A549 treated with GW870086 at 1 μM for 4 hours (cell line): Measurements from ENCODE around the gene BPIFA2. TPM values are rescaled to one million over a fixed set of nuclear protein-coding genes. Genes with fewer than 3 reads are reported as not detected.

Experiments used
- total RNA-seq: library from RNA; stranded (reverse); fragments of 200-300 nt; extraction: Qiagen RNA extraction; gene quantifications from 5 replicates; pipeline ENCODE4 v1.2.3, GENCODE V29; 2022; ENCODE audit warnings: low read depth

Gene BPIFA2, protein sequence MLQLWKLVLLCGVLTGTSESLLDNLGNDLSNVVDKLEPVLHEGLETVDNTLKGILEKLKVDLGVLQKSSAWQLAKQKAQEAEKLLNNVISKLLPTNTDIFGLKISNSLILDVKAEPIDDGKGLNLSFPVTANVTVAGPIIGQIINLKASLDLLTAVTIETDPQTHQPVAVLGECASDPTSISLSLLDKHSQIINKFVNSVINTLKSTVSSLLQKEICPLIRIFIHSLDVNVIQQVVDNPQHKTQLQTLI
- 0.19 TPM in 1 of 5 replicates, not detected in the others for total RNA-seq

DNA sequence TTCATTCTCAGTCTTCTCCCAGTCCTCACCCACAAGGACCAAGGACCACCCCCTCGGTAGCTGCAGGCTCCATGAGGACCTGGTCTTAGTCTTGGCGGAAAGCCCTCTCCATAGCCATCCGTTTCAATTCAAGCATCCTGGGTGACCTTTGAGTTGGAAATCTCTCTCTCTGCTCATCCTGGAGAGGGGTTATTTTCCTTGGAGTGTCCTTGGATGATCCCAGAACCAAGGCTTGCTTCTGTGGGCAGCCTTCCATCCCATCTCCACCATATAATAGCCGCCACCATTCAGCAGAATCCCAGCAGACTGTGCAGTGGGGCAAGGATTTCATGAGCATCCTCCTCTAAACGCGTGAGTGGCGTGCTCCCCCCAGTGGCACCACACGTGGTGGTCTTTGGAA, at the start of gene BPIFA2:
Gene BPIFA2, plus strand, starts transcription at position 301 of the 400 bp plus-strand sequence. CDS start 987 bp downstream, outside the sequence.

DNA sequence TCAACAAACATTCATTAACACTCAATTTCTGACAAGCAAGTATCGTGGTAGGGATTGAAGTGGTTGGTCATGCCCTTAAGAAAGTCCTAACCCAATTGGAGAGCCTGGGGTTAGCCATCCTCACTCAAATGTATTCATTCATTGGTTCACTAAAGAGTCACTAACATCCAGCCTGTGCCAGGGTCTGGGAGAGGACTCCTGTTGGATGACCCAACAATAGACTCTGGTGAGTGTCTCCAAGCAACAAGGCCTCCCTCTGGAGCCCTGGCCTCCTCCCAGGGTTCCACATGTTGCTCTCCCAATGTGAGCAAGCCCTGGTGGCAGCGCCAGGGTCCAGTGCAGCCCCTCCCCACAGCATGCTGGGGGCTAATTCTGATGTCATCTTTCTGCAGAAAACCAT, 49.1 kb downstream of the BPIFA2 start, which contains the start of gene BPIFA3:
Gene BPIFA3, plus strand, starts transcription at position 301 of the 400 bp plus-strand sequence. CDS start 185 bp downstream, outside the sequence.

Other genes starting within 250 kb of the BPIFA2 start
- not detected in 5 replicates for gene SUN5, start 163.7 kb upstream of the BPIFA2 start, total RNA-seq
- not detected in 5 replicates for gene BPIFB2, start 160.5 kb upstream of the BPIFA2 start, total RNA-seq
- gene BPIFB6, start 136.5 kb upstream of the BPIFA2 start, total RNA-seq = not detected in 5 replicates
- gene BPIFB3, start 114.3 kb upstream of the BPIFA2 start, total RNA-seq = not detected in 5 replicates
- gene BPIFB4, start 88.5 kb upstream of the BPIFA2 start, total RNA-seq = not detected in 5 replicates
- not detected in 5 replicates for gene BPIFA3, start 49.2 kb downstream of the BPIFA2 start, total RNA-seq
- gene BPIFA1, start 67.8 kb downstream of the BPIFA2 start, total RNA-seq = not detected in 5 replicates
- gene BPIFB1, start 115.1 kb downstream of the BPIFA2 start, total RNA-seq = 0.08 to 0.10 TPM in 2 of 5 replicates, not detected in the others
- 30.5 to 34.6 TPM (median 32.3 TPM) in 5 replicates for gene CDK5RAP1, start 233.4 kb downstream of the BPIFA2 start, total RNA-seq